ENCODE measurements around the gene BABAM2.

BABAM2 gene

DNA sequence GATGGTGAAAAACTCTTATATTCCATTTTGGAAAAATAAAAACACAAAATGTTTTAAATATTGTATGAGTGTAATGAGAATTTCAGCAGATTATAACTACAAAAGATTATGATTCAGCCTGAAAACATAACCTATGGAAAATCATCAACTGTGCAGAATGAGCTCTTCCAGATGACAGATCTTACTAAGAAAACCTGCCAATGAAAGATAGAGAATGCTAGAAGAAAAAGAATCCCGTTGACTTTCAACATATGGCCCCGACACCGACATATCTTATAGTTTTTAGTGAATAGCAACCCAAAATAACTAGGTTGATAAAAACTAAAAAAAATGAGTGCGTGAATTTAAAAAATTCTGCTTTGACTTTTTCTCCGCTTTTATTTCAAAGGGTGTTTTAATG lies 178.0 kb downstream of the BABAM2 start:
- no peaks in the 10 kb centered on the region for H3K36me3 ChIP-seq (ENCODE audit: control insufficient read depth in 2 of 2, insufficient read depth in 1 of 2, low read length in 2 of 2)
- no peak for TF ChIP-seq ZNF792 (tag by site-specific recombination; IDR thresholded peaks at IDR 0.05)
- TF ChIP-seq, protein P1, sequence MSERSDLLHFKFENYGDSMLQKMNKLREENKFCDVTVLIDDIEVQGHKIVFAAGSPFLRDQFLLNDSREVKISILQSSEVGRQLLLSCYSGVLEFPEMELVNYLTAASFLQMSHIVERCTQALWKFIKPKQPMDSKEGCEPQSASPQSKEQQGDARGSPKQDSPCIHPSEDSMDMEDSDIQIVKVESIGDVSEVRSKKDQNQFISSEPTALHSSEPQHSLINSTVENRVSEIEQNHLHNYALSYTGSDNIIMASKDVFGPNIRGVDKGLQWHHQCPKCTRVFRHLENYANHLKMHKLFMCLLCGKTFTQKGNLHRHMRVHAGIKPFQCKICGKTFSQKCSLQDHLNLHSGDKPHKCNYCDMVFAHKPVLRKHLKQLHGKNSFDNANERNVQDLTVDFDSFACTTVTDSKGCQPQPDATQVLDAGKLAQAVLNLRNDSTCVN (tag by site-specific recombination; optimal IDR thresholded peaks at IDR 0.05), result no peak
- no peak for TF ChIP-seq ZNF768 (tag by site-specific recombination; IDR thresholded peaks at IDR 0.05)
- TF ChIP-seq ZNF843 (tag by site-specific recombination; IDR thresholded peaks at IDR 0.05), result no peak
- no peak for TF ChIP-seq ZNF610 (tag by site-specific recombination; IDR thresholded peaks at IDR 0.05; ENCODE audit: borderline replicate concordance)
- TF ChIP-seq, protein P2, sequence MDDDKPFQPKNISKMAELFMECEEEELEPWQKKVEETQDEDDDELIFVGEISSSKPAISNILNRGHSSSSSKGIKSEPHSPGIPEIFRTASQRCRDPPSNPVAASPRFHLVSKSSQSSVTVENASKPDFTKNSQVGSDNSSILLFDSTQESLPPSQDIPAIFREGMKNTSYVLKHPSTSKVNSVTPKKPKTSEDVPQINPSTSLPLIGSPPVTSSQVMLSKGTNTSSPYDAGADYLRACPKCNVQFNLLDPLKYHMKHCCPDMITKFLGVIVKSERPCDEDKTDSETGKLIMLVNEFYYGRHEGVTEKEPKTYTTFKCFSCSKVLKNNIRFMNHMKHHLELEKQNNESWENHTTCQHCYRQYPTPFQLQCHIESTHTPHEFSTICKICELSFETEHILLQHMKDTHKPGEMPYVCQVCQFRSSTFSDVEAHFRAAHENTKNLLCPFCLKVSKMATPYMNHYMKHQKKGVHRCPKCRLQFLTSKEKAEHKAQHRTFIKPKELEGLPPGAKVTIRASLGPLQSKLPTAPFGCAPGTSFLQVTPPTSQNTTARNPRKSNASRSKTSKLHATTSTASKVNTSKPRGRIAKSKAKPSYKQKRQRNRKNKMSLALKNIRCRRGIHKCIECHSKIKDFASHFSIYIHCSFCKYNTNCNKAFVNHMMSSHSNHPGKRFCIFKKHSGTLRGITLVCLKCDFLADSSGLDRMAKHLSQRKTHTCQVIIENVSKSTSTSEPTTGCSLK (tag by site-specific recombination; IDR thresholded peaks at IDR 0.05), result no peak
- no peak for TF ChIP-seq ZNF169 (tag by site-specific recombination; IDR thresholded peaks at IDR 0.05)
- no peak for TF ChIP-seq ZNF211 (tag by site-specific recombination; IDR thresholded peaks at IDR 0.05; ENCODE audit: low read depth)
- H3K27ac ChIP-seq (ENCODE audit: extremely low read depth, low read depth, low read length), result no peak overlapping the region
- no peaks in the 10 kb centered on the region for H3K4me1 ChIP-seq (ENCODE audit: control insufficient read depth, insufficient read depth, low read length)
- no peaks in the 10 kb centered on the region for H3K9me3 ChIP-seq (ENCODE audit: control insufficient read depth, insufficient read depth, low read depth, low read length)
- CTCF ChIA-PET, result interaction anchor here (0.7 kb wide), 1 partner anchor 40 kb away, joined by 3 read pairs; no protein-coding TSS in a partner anchor
- no peak overlapping the region for H3K4me3 ChIP-seq (ENCODE audit: low read depth, low read length)
- POLR2A ChIA-PET, result no interaction called here

DNA sequence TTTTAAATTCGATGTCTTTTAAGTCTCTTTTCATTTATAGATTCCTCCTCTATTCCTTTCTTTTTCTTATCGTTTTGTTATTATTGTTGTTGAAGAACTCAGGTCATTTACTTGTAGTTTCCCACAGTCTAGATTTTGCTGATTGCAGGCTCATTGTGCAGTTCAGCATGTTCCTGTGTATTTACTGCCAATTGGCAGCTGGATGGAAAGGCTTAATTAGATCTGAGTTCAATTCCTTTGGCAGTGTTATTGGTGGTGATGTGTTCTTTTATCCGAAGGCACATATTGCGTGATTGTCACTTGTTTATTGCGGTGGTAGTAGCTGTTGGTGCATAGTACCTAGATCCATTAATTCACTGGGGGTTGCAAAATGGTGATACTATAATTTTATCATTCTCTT lies 180.7 kb downstream of the BABAM2 start:
- ChIA-PET POLR2A (no interaction called here), CTCF (no interaction called here)
- no peaks in the 10 kb centered on the region for H3K9me3 ChIP-seq (ENCODE audit: control insufficient read depth, insufficient read depth, low read depth, low read length)
- no peak for TF ChIP-seq ZNF133 (tag by site-specific recombination; IDR thresholded peaks at IDR 0.05)
- no peak for TF ChIP-seq ZNF558 (tag by site-specific recombination; IDR thresholded peaks at IDR 0.05)
- no peak for TF ChIP-seq ZNF302 (tag by site-specific recombination; IDR thresholded peaks at IDR 0.05; ENCODE audit: low read depth)
- no peak for TF ChIP-seq ZNF146 (tag by site-specific recombination; IDR thresholded peaks at IDR 0.05)
- TF ChIP-seq, protein P3, sequence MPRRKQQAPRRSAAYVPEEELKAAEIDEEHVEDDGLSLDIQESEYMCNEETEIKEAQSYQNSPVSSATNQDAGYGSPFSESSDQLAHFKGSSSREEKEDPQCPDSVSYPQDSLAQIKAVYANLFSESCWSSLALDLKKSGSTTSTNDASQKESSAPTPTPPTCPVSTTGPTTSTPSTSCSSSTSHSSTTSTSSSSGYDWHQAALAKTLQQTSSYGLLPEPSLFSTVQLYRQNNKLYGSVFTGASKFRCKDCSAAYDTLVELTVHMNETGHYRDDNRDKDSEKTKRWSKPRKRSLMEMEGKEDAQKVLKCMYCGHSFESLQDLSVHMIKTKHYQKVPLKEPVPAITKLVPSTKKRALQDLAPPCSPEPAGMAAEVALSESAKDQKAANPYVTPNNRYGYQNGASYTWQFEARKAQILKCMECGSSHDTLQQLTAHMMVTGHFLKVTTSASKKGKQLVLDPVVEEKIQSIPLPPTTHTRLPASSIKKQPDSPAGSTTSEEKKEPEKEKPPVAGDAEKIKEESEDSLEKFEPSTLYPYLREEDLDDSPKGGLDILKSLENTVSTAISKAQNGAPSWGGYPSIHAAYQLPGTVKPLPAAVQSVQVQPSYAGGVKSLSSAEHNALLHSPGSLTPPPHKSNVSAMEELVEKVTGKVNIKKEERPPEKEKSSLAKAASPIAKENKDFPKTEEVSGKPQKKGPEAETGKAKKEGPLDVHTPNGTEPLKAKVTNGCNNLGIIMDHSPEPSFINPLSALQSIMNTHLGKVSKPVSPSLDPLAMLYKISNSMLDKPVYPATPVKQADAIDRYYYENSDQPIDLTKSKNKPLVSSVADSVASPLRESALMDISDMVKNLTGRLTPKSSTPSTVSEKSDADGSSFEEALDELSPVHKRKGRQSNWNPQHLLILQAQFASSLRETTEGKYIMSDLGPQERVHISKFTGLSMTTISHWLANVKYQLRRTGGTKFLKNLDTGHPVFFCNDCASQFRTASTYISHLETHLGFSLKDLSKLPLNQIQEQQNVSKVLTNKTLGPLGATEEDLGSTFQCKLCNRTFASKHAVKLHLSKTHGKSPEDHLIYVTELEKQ (tag by site-specific recombination; IDR thresholded peaks at IDR 0.05; ENCODE audit: borderline replicate concordance), result no peak
- no peak for TF ChIP-seq ZNF473 (tag by site-specific recombination; IDR thresholded peaks at IDR 0.05)
- no peak for TF ChIP-seq GLI2 (tag by site-specific recombination; IDR thresholded peaks at IDR 0.05; ENCODE audit: borderline replicate concordance, low read depth)
- TF ChIP-seq PRDM1 (tag by site-specific recombination; IDR thresholded peaks at IDR 0.05), result no peak
- no peak for TF ChIP-seq ZNF174 (tag by site-specific recombination; IDR thresholded peaks at IDR 0.05)
- TF ChIP-seq ZNF571 (tag by site-specific recombination; IDR thresholded peaks at IDR 0.05), result no peak
- TF ChIP-seq IKZF3 (tag by site-specific recombination; IDR thresholded peaks at IDR 0.05), result no peak
- TF ChIP-seq ZNF660 (tag by site-specific recombination; IDR thresholded peaks at IDR 0.05), result no peak
- no peak for TF ChIP-seq ZNF555 (tag by site-specific recombination; conservative IDR thresholded peaks at IDR 0.05)
- TF ChIP-seq, protein P2 (tag by site-specific recombination; IDR thresholded peaks at IDR 0.05), result no peak
- no peak for TF ChIP-seq ZSCAN16 (tag by site-specific recombination; IDR thresholded peaks at IDR 0.05)
- TF ChIP-seq ZNF664 (tag by site-specific recombination; IDR thresholded peaks at IDR 0.05), result no peak
- TF ChIP-seq, protein P4, sequence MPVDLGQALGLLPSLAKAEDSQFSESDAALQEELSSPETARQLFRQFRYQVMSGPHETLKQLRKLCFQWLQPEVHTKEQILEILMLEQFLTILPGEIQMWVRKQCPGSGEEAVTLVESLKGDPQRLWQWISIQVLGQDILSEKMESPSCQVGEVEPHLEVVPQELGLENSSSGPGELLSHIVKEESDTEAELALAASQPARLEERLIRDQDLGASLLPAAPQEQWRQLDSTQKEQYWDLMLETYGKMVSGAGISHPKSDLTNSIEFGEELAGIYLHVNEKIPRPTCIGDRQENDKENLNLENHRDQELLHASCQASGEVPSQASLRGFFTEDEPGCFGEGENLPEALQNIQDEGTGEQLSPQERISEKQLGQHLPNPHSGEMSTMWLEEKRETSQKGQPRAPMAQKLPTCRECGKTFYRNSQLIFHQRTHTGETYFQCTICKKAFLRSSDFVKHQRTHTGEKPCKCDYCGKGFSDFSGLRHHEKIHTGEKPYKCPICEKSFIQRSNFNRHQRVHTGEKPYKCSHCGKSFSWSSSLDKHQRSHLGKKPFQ (tag by site-specific recombination; IDR thresholded peaks at IDR 0.05), result no peak
- TF ChIP-seq ZNF548 (tag by site-specific recombination; IDR thresholded peaks at IDR 0.05), result no peak
- H3K36me3 ChIP-seq (ENCODE audit: control insufficient read depth in 2 of 2, insufficient read depth in 1 of 2, low read length in 2 of 2), result no peaks in the 10 kb centered on the region
- no peak overlapping the region for H3K27ac ChIP-seq (ENCODE audit: extremely low read depth, low read depth, low read length)
- H3K4me3 ChIP-seq (ENCODE audit: low read depth, low read length), result no peak overlapping the region
- H3K4me1 ChIP-seq (ENCODE audit: control insufficient read depth, insufficient read depth, low read length), result 0 out of 2 replicates have a peak, but pooled peaks cover 5% of the 10 kb centered on the region
